GM19452 (cell line): ENCODE measurements around the gene PTPRE.

Experiments
- ATAC-seq: cut with Tn5 transposase; IDR thresholded peaks from one replicate; pipeline ENCODE4 v1.9.1; 2021; ENCODE audit not compliant: unreplicated experiment

PTPRE gene

GRCh38 chr10:128070161-128070560 lies 163.3 kb downstream of the PTPRE start:
- no peak for ATAC-seq

DNA sequence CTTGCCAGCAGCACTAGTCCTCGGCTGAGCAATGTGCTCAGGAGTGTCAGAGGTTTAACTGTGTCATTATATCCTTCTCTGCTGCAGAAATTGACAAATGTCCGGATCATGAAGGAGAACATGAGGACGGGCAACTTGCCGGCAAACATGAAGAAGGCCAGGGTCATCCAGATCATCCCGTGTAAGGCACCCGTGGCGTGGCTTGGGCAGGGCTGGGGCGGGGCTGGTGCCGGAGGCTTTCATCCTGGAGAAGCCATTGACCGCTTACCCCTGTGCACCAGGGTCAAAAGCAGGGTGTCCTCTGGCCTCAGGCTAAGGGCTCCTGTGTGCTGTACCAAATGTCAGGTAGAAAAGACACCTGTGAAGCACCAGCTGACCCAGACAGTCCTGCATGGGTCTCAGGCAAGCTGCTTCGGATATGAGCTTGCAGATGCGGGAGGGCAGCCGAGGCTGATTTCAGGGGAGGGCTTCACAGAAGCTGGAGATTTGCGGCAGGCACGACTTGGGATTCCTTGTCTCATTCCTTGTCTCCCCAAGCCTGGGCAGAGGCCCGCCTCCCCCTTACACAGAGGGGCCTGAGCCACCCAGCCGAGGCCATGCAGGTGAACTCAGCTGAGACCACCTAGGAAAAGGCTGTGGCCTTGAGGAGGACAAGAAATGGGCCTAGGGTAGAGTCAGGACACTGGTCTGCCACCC lies 164.0 kb downstream of the PTPRE start:
- no peak for ATAC-seq

- no peak for ATAC-seq
Measured at GRCh38 chr10:128071417-128071782, 164.5 kb downstream of the PTPRE start.

DNA sequence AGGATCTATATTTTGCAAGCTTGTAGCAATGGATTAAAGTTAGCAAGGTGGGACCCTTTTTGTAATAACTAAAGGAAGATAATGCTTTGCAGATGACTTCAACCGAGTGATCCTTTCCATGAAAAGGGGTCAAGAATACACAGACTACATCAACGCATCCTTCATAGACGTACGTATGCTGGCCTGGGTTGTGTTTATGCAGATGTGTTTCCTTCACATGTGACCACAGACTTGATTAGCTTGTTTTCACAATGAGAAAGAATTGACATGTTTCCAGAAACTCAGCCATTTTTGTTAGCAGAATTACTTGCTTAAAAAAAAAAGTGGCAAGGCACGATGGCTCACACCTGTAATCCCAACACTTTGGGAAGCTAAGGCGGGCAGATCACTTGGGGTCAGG lies 165.1 kb downstream of the PTPRE start:
- ATAC-seq, result no peak

DNA sequence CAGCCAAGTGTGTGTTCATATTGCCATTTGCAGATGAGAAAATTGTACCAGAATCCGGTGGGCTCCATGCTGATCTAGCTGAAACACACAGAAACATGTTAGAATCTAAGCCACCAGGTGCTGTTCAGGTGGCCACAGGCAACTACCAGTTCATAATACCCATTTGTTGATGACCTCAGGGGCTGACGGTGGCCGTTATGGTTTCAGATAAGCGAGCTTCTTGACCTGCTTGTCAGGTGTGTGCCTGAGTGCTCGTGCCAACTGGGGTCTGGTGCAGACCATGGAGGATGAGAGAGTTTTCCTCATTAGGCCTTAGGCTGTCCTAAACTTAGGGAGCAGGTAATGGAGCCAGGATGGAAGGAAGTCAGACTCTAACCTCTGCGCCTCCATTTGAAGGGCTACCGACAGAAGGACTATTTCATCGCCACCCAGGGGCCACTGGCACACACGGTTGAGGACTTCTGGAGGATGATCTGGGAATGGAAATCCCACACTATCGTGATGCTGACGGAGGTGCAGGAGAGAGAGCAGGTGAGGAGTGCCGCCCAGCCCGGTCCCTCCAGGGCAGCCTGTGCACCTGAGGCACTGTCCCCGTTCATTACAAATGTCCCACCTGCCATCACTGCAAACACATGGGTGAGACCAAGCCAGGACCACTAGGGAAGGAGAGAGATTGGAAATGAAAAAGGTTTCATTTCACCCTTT lies 166.2 kb downstream of the PTPRE start:
- ATAC-seq, result no peak

DNA sequence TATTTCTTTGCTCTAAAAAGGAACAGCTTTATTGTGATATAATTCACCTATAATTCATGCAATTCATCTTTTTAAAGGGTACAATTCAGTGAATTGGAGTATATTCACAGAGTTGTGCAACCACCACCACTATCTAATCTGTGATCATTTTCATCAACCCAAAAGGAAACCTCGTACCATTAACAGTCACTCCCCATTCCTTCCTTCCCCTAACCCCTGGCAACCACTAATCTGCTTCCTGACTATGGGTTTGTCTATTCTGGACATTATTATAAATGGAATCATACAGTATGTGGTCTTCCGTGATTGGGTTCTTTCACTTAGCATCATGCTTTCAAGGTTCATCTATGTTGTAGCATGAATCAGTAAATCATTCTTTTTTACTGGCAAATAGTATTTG lies 167.0 kb downstream of the PTPRE start:
- no peak for ATAC-seq

DNA sequence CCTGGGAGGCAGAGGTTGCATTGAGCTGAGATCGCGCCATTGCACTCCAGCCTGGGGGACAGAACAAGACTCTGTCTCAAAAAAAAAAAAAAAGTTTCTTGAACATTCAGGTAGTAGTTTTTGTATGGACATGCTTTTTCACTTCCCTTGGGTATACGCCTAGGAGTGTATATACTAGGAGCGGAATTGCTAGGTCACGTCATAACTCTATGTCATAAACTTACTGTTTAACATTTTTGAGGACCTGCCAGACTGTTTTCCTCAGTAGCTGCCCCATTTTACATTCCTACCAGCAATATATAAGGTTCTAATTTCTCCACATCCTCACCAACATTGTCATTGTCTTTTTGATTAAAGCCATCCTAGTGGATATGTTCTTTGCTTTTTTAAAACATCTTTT lies 167.7 kb downstream of the PTPRE start:
- ATAC-seq, result no peak

GRCh38 chr10:128077155-128077875 lies 170.4 kb downstream of the PTPRE start:
- ATAC-seq, result no peak

DNA sequence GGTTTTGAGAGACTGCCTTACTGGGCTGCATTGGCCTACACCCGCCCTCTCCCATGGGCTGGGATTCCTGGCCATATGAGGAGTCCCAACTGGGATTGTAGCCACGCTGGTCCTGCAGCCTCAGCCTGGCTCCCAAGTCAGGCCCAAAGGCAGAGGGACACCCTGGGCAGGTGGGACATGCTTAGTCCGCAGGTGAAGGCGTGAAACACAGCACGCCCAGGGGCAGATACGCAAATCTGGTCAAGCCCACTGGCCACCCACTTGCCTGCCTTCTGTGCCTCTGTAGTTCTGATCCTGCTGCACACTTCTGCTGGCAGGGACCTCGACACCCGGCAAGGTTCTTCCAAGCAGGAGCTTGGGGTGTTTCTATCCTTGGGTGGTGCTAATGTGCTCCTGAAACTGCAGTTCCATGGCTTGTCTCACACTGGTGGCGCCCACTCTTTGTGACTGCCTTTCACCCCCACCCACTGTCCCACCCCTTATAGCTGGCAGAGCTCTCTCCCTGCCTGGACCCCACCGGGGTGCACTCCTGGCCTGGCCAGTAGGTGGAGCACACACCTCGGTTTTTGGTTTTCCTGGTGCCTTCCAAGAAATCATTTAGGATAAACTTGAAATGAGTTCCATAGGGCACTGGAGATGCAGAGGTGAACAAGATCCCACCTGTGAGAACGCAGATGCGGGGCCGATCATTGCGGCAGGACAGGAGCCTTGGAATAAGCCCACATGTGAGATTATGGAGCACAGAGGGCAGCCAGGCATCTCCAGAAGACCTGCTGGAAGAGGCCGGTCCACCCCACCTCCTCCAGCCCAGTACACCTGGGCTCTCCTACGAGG lies 171.4 kb downstream of the PTPRE start:
- no peak for ATAC-seq

- no peak for ATAC-seq
Measured at GRCh38 chr10:128080231-128080630, 173.3 kb downstream of the PTPRE start.

GRCh38 chr10:128080641-128081040 lies 173.7 kb downstream of the PTPRE start:
- no peak for ATAC-seq

- ATAC-seq, result no peak
Measured at GRCh38 chr10:128081222-128081621, 174.3 kb downstream of the PTPRE start.

DNA sequence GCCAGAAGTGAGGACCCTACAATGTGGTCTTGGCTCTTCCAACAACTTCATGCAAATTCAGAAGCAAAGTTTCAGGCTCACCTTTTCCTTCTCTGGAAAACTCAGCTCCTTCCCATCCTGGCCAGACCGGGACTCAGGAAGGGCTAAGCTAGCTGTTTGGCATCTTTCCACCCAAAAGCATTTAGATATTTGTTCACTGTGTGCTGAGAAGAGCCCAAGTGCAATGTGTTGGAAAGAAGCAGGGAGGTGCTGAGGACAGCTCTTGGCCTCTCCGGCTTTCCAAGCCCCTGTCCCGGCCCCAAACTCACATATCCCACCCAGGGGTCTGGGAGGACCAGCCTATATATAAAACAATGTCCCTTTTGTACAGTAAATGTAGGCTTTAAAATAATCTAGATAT lies 174.8 kb downstream of the PTPRE start:
- no peak for ATAC-seq

DNA sequence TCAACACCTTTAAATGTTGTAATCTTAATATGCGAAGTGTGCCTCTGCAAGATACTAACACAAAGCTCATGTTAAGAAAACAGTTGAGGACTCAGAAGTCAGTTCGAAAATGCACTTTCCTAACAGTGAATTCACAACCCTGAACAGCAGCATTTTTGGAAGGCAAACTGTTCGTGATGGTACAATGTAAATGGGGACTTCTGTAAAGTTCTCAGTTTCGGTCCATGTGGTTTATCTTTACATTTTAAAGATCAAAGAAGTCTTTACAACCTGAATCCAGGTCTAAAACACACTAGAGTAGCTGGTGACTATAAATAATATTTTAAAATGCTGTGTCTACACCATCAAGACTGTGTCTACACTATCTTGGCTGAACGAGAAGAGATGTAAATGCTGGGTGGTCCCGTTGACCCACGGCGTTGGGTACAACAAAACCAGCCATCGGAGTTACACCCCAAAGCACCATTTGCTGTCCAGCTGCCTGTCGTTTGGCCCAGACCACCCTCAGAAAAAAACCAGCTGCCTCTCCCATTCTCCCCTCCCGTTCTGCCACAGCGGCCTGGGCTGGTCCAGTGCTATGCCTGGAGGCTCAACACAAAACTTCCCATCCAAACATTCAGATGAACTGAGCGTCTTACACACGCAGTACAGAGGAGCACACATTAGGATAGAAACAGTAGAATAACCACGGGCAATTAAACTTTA lies 176.4 kb downstream of the PTPRE start:
- ATAC-seq, result no peak

- ATAC-seq, result no peak
Measured at GRCh38 chr10:128084364-128084763, 177.5 kb downstream of the PTPRE start.

GRCh38 chr10:128084991-128085390 lies 178.1 kb downstream of the PTPRE start:
- no peak for ATAC-seq

DNA sequence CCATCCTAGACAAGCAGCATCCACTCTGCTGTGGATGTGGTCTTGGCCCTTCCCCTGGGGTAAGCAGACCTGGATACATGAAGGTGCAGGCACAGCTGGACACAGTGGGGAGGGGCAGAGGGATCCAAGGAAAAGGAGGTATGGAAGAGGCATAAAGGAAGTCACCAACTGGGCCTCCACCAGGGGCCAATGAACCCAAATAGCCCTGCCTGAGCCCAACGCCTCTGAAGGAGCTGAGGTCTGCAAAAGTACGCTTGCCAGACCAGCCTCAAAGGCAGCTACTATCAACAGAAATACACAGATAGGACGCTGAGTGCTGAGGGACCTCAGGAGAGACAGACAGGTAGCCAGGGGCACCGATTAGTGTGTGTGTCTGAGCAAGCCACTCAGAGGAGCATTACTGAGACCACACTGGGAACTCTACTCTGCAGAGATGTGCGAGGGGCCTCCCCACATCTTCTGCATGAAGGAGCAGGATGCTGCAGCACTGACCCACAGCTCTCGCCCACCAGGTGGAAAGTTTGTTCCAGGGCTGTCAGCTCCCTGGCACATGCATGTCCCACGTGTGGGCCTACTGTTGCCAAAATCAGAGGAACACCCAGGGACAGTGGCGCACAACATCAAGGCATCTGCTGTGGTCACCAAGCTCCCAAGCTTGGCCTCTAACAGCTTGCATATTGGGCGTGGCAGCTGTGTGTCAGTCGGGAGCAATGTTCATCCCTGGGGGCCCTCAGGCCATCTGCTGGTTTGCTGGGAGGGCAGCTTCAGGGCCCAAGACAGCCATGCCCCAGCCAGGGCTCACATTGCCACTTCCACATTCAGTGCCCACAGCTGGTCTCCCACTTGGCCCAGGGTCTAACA lies 179.3 kb downstream of the PTPRE start:
- ATAC-seq, result no peak

DNA sequence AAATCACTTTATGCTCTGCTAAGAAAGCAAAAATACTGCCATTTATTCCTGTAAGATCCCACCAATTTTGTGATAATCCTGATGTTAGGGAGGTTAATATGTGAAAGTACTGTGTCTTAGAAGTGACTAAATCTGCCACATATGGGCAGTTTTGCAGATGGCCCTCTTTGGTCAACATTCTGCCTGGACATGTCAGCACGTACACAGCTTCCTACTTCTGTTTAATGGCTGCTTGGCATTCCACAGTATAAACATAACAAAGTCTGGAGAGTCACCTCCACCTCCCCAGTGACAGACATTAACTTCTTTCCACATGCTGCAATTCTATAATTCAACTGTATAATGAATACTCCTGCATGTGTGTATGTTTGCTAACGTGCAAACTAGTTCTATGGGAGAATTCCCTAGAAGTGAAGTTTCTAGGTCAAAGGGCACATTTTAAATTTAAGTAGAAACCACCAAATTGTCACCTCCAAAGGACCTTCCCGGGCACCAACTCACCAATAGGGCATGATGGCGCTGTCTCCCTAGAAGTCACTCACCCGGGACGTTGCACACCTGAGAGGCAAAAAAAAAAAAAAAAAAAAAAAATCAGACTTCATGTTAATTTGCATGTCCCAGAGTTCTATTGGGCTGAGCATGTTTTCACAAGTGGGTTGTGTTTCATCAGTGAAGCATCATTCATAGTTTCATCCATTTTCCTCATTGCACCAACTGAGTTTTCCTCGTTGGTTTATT lies 180.4 kb downstream of the PTPRE start:
- ATAC-seq, result no peak
